Measurements from ENCODE around the gene LSM6.

The LSM6 gene

DNA sequence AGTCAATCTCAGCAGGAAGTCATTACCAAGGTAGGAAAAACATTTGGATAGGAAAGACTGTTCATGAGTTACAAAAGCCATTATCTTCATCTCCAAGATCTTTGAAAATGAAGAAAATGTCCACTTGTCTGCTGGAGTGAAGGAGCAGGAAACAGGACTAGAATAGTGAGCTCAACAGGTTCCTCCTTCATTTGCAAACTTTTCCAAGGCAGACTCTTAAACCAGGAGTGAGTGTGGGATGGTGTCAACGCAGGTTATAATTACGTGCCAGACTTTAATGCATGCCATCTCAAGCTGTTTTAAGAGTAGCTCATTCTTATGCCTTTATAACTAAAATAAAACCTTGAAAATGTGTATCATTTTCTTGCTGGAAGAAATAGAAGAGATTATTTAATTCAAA lies 35.4 kb downstream of the LSM6 start:
- TF ChIP-seq, protein P1, sequence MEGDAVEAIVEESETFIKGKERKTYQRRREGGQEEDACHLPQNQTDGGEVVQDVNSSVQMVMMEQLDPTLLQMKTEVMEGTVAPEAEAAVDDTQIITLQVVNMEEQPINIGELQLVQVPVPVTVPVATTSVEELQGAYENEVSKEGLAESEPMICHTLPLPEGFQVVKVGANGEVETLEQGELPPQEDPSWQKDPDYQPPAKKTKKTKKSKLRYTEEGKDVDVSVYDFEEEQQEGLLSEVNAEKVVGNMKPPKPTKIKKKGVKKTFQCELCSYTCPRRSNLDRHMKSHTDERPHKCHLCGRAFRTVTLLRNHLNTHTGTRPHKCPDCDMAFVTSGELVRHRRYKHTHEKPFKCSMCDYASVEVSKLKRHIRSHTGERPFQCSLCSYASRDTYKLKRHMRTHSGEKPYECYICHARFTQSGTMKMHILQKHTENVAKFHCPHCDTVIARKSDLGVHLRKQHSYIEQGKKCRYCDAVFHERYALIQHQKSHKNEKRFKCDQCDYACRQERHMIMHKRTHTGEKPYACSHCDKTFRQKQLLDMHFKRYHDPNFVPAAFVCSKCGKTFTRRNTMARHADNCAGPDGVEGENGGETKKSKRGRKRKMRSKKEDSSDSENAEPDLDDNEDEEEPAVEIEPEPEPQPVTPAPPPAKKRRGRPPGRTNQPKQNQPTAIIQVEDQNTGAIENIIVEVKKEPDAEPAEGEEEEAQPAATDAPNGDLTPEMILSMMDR (IDR thresholded peaks at IDR 0.05; ENCODE audit: control extremely low read depth, extremely low read depth, low read depth, missing control alignments) = no peak
- no peak for DNase-seq (ENCODE audit: extremely low spot score)
- CTCF ChIA-PET = interaction anchor here (1.3 kb wide), 1 partner anchor 13 kb away, joined by 3 read pairs; no protein-coding TSS in a partner anchor
- POLR2A ChIA-PET = no interaction called here

- ChIA-PET CTCF (no interaction called here), POLR2A (no interaction called here)
- TF ChIP-seq, protein P1 (IDR thresholded peaks at IDR 0.05; ENCODE audit: control extremely low read depth, extremely low read depth, low read depth, missing control alignments) = no peak
- DNase-seq (ENCODE audit: extremely low spot score) = no peak
Measured at GRCh38 chr4:146211440-146211839, 35.9 kb downstream of the LSM6 start.

DNA sequence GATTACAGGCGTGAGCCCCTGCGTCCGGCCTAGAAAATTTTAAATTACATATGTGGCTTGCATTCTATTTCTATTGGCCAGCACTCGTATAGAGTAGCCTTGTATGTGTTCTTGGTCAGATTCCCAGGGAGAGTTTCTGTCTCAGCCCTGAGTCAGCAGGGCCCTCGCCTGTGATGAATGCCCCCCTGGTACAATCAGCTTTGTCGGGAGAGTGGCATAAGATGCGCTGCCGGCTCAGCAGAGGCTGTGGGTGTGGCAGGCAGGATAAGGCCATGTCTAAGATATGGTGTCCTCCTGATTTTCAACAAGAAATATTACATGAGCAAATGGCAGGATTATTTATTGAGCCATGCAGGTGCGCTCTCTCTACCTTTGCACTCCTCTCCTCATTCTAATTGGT lies 37.3 kb downstream of the LSM6 start:
- DNase-seq (ENCODE audit: extremely low spot score) = no peak
- ChIA-PET POLR2A (no interaction called here), CTCF (interaction anchor here (1.7 kb wide), 1 partner anchor 117 kb away, joined by 5 read pairs; no protein-coding TSS in a partner anchor)
- TF ChIP-seq, protein P1 (IDR thresholded peaks at IDR 0.05; ENCODE audit: control extremely low read depth, extremely low read depth, low read depth, missing control alignments) = no peak

GRCh38 chr4:146214238-146214637 lies 38.7 kb downstream of the LSM6 start, which contains the start of gene REELD1:
Gene REELD1 (plus strand): TSS chr4:146214538. CDS start chr4:146216953, 2,415 bp downstream.
- TF ChIP-seq, protein P1 (IDR thresholded peaks at IDR 0.05; ENCODE audit: control extremely low read depth, extremely low read depth, low read depth, missing control alignments) = no peak
- ChIA-PET POLR2A (no interaction called here), CTCF (interaction anchor here (1.6 to 1.7 kb wide), 2 partner anchors 11 to 119 kb away, joined by 4 to 5 read pairs; no protein-coding TSS in a partner anchor)
- no peak for DNase-seq (ENCODE audit: extremely low spot score)

GRCh38 chr4:146222313-146222712 lies 46.8 kb downstream of the LSM6 start:
- TF ChIP-seq, protein P1 (IDR thresholded peaks at IDR 0.05; ENCODE audit: control extremely low read depth, extremely low read depth, low read depth, missing control alignments) = no peak
- DNase-seq (ENCODE audit: extremely low spot score) = no peak
- CTCF ChIA-PET = no interaction called here
- POLR2A ChIA-PET = no interaction called here

DNA sequence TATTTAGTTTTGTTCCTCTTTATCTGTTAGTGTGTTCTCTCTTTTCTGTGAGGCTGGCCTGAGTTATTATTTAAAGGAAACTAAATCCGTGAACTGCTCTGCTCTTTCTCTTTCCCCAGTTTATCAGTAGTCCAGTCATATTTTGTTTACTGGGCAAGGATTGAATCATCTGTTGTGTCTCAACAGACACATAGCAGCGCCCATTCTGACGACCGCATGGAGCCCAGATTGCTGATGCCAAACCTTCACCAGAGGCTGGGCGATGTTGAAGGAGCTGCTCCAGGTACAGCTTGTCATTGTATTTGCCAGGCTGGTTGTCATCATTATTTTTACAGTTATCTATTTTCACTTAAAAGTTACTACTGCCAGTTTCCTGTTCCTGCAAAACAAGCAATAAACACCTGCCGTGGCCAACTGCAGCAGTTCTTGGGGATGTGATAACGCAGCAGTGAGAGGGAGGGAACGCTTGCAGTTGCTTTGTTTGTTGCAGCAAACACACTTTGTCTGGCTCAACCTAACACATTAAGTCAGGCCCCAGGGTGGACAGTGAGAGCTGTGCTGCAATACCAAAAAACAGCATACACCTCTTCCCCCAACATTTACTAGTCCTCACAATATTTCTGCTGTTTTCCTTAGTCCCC lies 48.9 kb downstream of the LSM6 start:
- TF ChIP-seq, protein P1 (IDR thresholded peaks at IDR 0.05; ENCODE audit: control extremely low read depth, extremely low read depth, low read depth, missing control alignments) = no peak
- no peak for DNase-seq (ENCODE audit: extremely low spot score)
- POLR2A ChIA-PET = interaction anchor here (0.5 kb wide), 1 partner anchor 9 kb away, joined by 5 read pairs; no protein-coding TSS in a partner anchor
- CTCF ChIA-PET = no interaction called here
